Stomach (tissue), 9 donors: ENCODE data around the gene PRDM16. TPM values are rescaled to one million over a fixed set of nuclear protein-coding genes. Genes with fewer than 3 reads are reported as not detected.

ENCODE experiments used
- DNase-seq, 2 donors: peaks; one replicate each; pipeline versions ENCODE4 v3.0.0 to v3.0.0-alpha.2; 2013 to 2019
- H3K27ac ChIP-seq, 5 donors: fragments of 200-600 bp in 4 of 5; sonication (generic) in 4 of 5; one replicate each; pipeline ENCODE4 v1.5.1; 2013 to 2019; ENCODE audit warnings: mild to moderate bottlenecking in 1 of 5, moderate library complexity in 1 of 5
- H3K27me3 ChIP-seq, 3 donors: fragments of 200-600 bp; sonication (generic); one replicate each; pipeline ENCODE4 v1.5.1; 2017 to 2019; ENCODE audit warnings: mixed run types in 1 of 3
- H3K36me3 ChIP-seq, 4 donors: fragments of 200-600 bp; sonication (generic); 1 replicate in 3 of 4; 2 replicates in 1 of 4; pipeline ENCODE4 v1.5.1; 2016 to 2019
- H3K4me1 ChIP-seq, 4 donors: fragments of 200-600 bp; sonication (generic); one replicate each; pipeline ENCODE4 v1.5.1; 2016 to 2019
- H3K4me3 ChIP-seq, 4 donors: fragments of 200-600 bp; sonication (generic) in 3 of 4; one replicate each; pipeline ENCODE4 v1.5.1; 2016 to 2019; ENCODE audit warnings: mild to moderate bottlenecking in 1 of 4
- H3K9me3 ChIP-seq, 4 donors: fragments of 200-600 bp; sonication (generic); one replicate each; pipeline ENCODE4 v1.5.1; 2016 to 2019
- EP300 ChIP-seq: sonication (generic); formaldehyde crosslinking; IDR thresholded peaks from one replicate; pipeline ENCODE4 v1.6.1; 2017; ENCODE audit warnings: antibody characterized with exemption
- POLR2A ChIP-seq, 4 donors: fragments of 450-650 bp; IDR thresholded peaks; one replicate each; pipeline ENCODE4 v1.6.1; 2016; ENCODE audit warnings: antibody characterized with exemption in 4 of 4, control low read depth in 2 of 4, mild to moderate bottlenecking in 1 of 4, moderate library complexity in 1 of 4
- POLR2AphosphoS5 ChIP-seq, 3 donors: sonication (generic); formaldehyde crosslinking; IDR thresholded peaks; one replicate each; pipeline ENCODE4 v1.6.1; 2016; ENCODE audit warnings: antibody characterized with exemption in 3 of 3
- WGBS, 5 donors: extraction: QIAGEN DNeasy Blood & Tissue Kit in 3 of 5; methylation state at CpG; one replicate each; pipeline versions ENCODE4 v1.1.5 to v1.1.7; 2013 to 2018; 5-methylcytosine and 5-hydroxymethylcytosine counted together
- intact Hi-C: fragments of 100-400 bp; cut with DNase I; formaldehyde crosslinking; loops from one replicate; pipeline ENCODE4 v1.15.1; 2023; ENCODE audit warnings: low total_unique reads
- polyA plus RNA-seq, 3 donors: library from polyadenylated mRNA; stranded (reverse); fragments of 200-250 nt; gene quantifications; one replicate each; pipeline ENCODE4 v1.2.3, GENCODE V29; 2013
- total RNA-seq, 5 donors: library from RNA; depleted of rRNA; stranded (reverse); fragments of >200 nt; gene quantifications; one replicate each; pipeline versions ENCODE4 v1.1.0 to v1.2.3, GENCODE V29; 2014 to 2016
- TF ChIP-seq, protein P1 (sequence below), 7 experiments: fragments of 450-650 bp in 4 of 7; fragments of 200-600 bp in 3 of 7; sonication (generic) in 3 of 7; IDR thresholded peaks; one replicate each; pipeline ENCODE4 v1.5.1; 2016 to 2019; ENCODE audit warnings: antibody characterized with exemption in 7 of 7, control low read depth in 2 of 7, mild to moderate bottlenecking in 1 of 7
- donor health status: healthy with polysubstance abuse.
- donor health status: Bipolar disorder and iron deficiency.
- donor health status: healthy.

Gene PRDM16
- total and polyA plus RNA-seq, 8 donors = 0.29 to 222 (median 15.8) TPM

DNA sequence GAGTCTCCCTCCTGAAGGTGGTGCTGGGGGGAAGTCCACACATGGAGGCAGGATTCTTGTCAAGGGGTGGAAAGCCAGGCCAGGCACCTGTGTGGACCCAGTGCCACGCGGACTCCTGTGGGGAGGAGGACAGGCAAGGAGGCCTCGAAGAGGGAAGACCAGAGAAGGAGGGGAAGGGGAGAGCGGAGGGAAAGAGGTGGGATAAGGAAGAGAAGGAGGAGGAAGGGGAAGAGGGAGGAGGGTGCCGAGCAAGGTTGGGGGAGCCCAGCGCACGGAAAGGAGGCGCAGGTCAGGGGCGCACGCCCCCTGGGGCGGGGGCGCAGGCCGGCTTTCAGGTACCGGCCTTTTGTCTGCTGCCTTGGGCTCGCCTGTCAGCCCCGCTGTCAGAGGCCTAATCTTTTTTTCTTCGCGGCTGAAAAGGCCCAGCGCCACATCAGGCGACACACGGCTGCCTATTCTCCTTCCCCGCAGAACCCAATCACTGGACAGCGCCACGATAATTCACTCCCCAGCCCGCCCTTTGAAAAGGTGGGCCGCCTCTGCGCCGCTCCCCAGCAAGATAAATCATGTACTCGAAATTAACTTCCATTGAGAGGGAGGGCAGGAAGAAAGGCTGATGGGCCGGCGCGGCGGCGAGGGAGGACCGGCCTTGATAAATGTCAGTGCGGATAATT lies 42.5 kb downstream of the PRDM16 start:
- intact Hi-C loops = no loop called here
- Histone ChIP-seq H3K27me3 (peaks cover 0 to 10% (median 0%) of the 10 kb centered on the region in 3 donors), H3K4me3 (no peak overlapping the region), H3K4me1 (peaks cover 0 to 30% (median 24%) of the 10 kb centered on the region in 4 donors), H3K27ac (no peak overlapping the region), H3K9me3 (peaks cover 0 to 12% (median 8%) of the 10 kb centered on the region in 4 donors), H3K36me3 (no peaks in the 10 kb centered on the region)
- peak in 1 of 2 donors; percentile 57 for DNase-seq
- TF ChIP-seq POLR2AphosphoS5 (IDR thresholded peaks at IDR 0.05) = no peak
- 67 to 82% (median 77%) methylated on average over 31 to 36 of the region's 36 CpGs for WGBS, 5 donors

DNA sequence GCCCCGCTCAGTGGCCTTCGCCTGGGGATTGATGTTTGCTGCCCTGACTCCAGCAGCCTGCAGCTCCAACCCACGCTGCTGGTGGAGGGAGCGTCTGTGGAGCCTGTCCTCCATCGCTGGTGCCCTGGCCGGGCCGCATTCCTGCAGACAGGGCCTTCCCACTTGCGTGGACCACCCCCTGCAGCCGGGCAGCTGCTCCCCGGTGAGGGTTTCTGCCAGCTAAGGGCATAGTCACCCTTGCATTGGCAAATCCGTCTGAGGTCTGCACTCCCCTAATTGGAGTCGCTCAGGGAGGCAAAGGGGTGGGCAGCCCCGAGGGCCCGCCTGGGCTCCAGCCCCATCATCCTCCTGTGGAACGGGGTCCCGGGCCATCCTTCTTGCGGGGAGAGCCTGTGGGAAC lies 43.5 kb downstream of the PRDM16 start:
- WGBS, 5 donors = 66 to 87% (median 82%) methylated on average over 4 to 17 of the region's 17 CpGs
- Histone ChIP-seq H3K27me3 (peaks cover 0 to 10% (median 0%) of the 10 kb centered on the region in 3 donors), H3K27ac (no peak overlapping the region), H3K9me3 (peaks cover 0 to 11% (median 7%) of the 10 kb centered on the region in 4 donors), H3K4me3 (no peak overlapping the region), H3K4me1 (peaks cover 0 to 34% (median 24%) of the 10 kb centered on the region in 4 donors), H3K36me3 (no peaks in the 10 kb centered on the region)
- DNase-seq = no peak
- intact Hi-C loops = no loop called here
- TF ChIP-seq POLR2AphosphoS5 (IDR thresholded peaks at IDR 0.05) (no peak), POLR2A (IDR thresholded peaks at IDR 0.05) (no peak), EP300 (no peak)
- TF ChIP-seq, protein P1, sequence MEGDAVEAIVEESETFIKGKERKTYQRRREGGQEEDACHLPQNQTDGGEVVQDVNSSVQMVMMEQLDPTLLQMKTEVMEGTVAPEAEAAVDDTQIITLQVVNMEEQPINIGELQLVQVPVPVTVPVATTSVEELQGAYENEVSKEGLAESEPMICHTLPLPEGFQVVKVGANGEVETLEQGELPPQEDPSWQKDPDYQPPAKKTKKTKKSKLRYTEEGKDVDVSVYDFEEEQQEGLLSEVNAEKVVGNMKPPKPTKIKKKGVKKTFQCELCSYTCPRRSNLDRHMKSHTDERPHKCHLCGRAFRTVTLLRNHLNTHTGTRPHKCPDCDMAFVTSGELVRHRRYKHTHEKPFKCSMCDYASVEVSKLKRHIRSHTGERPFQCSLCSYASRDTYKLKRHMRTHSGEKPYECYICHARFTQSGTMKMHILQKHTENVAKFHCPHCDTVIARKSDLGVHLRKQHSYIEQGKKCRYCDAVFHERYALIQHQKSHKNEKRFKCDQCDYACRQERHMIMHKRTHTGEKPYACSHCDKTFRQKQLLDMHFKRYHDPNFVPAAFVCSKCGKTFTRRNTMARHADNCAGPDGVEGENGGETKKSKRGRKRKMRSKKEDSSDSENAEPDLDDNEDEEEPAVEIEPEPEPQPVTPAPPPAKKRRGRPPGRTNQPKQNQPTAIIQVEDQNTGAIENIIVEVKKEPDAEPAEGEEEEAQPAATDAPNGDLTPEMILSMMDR (IDR thresholded peaks at IDR 0.05) = no peak

DNA sequence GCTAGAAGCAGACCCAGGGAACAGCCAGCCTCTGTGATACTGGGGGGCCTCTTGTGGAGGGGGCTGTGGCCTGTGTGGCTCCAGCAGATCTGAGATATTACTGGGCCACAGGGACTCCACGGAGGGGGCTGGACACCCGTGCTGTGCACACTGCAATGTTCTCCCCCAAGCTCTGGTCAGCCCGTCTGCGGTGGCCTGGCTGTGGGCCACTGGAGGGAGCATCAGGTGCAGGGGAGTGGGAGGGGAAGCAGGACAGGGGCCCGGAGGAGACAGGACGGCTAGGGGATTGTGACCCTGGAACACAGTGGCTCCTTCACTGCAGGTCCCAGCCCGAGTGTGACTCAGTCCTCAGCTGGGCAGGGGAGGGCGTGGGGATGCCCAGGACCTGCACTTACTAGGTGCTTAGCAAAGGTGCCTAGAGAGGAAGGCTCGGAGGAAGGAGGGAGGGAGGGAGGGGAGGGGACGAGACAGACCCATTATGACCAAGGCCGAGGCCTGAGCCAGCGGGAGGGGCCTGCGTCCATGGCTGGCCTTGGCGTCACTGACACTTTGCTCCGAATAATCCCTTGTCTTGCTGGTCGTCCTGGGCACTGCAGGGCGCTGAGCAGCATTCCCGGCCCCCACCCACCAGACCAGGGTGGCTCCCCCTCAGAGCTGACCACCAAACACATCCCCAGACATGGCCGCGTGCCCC lies 44.2 kb downstream of the PRDM16 start:
- H3K27me3 ChIP-seq = peaks cover 0 to 10% (median 0%) of the 10 kb centered on the region in 3 donors
- H3K4me3 ChIP-seq = no peak overlapping the region
- H3K36me3 ChIP-seq = no peaks in the 10 kb centered on the region
- 72 to 81% (median 77%) methylated on average over 17 to 20 of the region's 20 CpGs for WGBS, 5 donors
- peaks cover 0 to 34% (median 24%) of the 10 kb centered on the region in 4 donors for H3K4me1 ChIP-seq
- DNase-seq = no peak
- peaks cover 0 to 4% (median 2%) of the 10 kb centered on the region in 4 donors for H3K9me3 ChIP-seq
- intact Hi-C loops = no loop called here
- TF ChIP-seq POLR2A (IDR thresholded peaks at IDR 0.05) (no peak), EP300 (no peak), POLR2AphosphoS5 (IDR thresholded peaks at IDR 0.05) (no peak)
- TF ChIP-seq, protein P1 (IDR thresholded peaks at IDR 0.05) = no peak
- H3K27ac ChIP-seq = no peak overlapping the region

DNA sequence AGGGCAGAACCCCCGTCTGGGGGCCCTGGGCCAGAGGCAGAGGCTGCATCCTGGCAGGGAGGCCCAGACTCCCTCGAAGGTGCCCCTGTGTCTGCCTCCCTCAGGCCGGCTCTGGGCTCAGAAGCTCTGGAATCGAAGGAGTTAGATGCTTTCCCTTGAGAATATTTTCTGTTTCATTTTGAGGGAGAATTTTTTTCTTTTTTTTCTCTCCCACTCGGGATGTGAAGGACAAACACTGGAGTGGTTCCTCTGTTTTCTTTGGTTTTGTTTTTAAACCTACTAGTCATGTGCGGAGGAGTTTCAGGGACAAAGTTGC lies 44.7 kb downstream of the PRDM16 start:
- no peaks in the 10 kb centered on the region for H3K9me3 ChIP-seq
- TF ChIP-seq POLR2A (IDR thresholded peaks at IDR 0.05) = no peak
- TF ChIP-seq EP300 = no peak
- TF ChIP-seq, protein P1 (IDR thresholded peaks at IDR 0.05) = no peak
- TF ChIP-seq POLR2AphosphoS5 (IDR thresholded peaks at IDR 0.05) = no peak
- no peak for DNase-seq
- no peak overlapping the region for H3K27ac ChIP-seq
- intact Hi-C loops = no loop called here
- WGBS, 5 donors = 55 to 66% (median 58%) methylated on average over 6 of the region's 6 CpGs
- H3K4me1 ChIP-seq = peaks cover 0 to 34% (median 24%) of the 10 kb centered on the region in 4 donors
- peaks cover 0 to 10% (median 0%) of the 10 kb centered on the region in 3 donors for H3K27me3 ChIP-seq
- no peak overlapping the region for H3K4me3 ChIP-seq
- H3K36me3 ChIP-seq = no peaks in the 10 kb centered on the region
